HL-60 (cell line): ENCODE data around the gene XYLT1.

ENCODE experiments used
- DNase-seq, 2 experiments: peaks; one replicate each; pipeline ENCODE4 v3.0.0-alpha.2; 2010 to 2020; ENCODE audit warnings: low read depth in 1 of 2, low spot score in 1 of 2
- H3K27ac ChIP-seq: fragments of 250-450 bp; sonication (Bioruptor Pico); replicated peaks from 2 replicates; pipeline ENCODE4 v1.5.1; 2020; ENCODE audit warnings: mild to moderate bottlenecking, moderate library complexity
- H3K27me3 ChIP-seq: fragments of 250-450 bp; sonication (Bioruptor Pico); 2 replicates; pipeline ENCODE4 v1.5.1; 2021; ENCODE audit warnings: mild to moderate bottlenecking, moderate library complexity; ENCODE audit not compliant: insufficient read depth, poor library complexity, severe bottlenecking
- H3K4me3 ChIP-seq: replicated peaks from 2 replicates; pipeline ENCODE4 v1.5.1; 2011; ENCODE audit warnings: mild to moderate bottlenecking, control low read depth, low read length; ENCODE audit not compliant: insufficient read depth
- GABPA ChIP-seq: IDR thresholded peaks from 2 replicates; pipeline ENCODE4 v1.6.1; 2012; ENCODE audit warnings: low read depth
- POLR2AphosphoS5 ChIP-seq: IDR thresholded peaks from 2 replicates; pipeline ENCODE4 v1.6.1; 2012; ENCODE audit warnings: low read depth
- SPI1 ChIP-seq: IDR thresholded peaks from 2 replicates; pipeline ENCODE4 v1.6.1; 2012; ENCODE audit warnings: low read depth, mild to moderate bottlenecking, borderline replicate concordance
- TF ChIP-seq, protein P1 (sequence below): IDR thresholded peaks from one replicate; pipeline ENCODE4 v1.5.1; 2011; ENCODE audit warnings: low read length, control low read depth, inconsistent platforms; ENCODE audit not compliant: insufficient read depth
- TF ChIP-seq, protein P2 (sequence below): IDR thresholded peaks from 2 replicates; pipeline ENCODE4 v1.6.1; 2012; ENCODE audit warnings: low read depth; ENCODE audit not compliant: insufficient replicate concordance

XYLT1 gene

DNA sequence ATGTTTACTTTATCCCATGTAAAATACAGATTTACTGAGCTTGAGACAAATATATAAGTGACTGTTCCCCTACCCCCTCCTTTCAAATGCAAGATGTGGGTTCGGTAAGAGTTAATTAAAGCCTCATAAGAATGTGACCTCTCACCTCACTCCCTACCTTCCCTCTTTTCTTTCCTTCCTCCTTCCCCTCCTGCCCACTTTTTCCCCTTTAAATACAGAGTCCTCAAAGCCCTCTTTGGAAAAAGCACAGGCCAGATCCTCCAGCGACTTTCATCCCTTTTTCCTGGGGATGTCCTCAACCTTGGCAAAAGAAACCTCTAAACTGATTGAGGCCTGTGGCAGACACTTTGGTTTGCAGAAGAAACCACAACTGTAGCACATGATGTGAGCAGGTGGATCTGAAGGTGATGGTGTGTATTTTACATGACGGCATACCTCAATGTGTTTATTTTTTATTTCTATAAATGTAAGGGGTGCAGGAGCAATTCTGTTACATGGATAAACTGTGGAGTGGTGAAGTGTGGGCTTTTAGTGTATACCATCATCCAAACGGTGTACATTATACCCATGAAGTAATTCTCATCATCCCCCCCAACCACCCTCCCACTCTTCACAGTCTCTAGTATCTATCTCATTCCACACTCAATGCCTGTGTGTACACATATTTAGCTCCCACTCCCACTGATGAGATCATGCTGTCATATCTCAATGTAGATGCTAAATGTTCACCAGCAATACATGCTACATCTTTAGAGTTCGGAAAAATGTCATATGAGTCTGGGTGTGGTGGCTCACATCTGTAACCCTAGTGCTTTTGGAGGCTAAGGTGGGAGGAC lies 77.7 kb downstream of the XYLT1 start:
- no peak overlapping the region for H3K27ac ChIP-seq
- H3K27me3 ChIP-seq: no peaks in the 10 kb centered on the region
- H3K4me3 ChIP-seq: no peak overlapping the region
- TF ChIP-seq, protein P1, sequence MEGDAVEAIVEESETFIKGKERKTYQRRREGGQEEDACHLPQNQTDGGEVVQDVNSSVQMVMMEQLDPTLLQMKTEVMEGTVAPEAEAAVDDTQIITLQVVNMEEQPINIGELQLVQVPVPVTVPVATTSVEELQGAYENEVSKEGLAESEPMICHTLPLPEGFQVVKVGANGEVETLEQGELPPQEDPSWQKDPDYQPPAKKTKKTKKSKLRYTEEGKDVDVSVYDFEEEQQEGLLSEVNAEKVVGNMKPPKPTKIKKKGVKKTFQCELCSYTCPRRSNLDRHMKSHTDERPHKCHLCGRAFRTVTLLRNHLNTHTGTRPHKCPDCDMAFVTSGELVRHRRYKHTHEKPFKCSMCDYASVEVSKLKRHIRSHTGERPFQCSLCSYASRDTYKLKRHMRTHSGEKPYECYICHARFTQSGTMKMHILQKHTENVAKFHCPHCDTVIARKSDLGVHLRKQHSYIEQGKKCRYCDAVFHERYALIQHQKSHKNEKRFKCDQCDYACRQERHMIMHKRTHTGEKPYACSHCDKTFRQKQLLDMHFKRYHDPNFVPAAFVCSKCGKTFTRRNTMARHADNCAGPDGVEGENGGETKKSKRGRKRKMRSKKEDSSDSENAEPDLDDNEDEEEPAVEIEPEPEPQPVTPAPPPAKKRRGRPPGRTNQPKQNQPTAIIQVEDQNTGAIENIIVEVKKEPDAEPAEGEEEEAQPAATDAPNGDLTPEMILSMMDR: no peak
- no peak for TF ChIP-seq POLR2AphosphoS5
- no peak for TF ChIP-seq GABPA
- no peak for TF ChIP-seq SPI1
- TF ChIP-seq, protein P2, sequence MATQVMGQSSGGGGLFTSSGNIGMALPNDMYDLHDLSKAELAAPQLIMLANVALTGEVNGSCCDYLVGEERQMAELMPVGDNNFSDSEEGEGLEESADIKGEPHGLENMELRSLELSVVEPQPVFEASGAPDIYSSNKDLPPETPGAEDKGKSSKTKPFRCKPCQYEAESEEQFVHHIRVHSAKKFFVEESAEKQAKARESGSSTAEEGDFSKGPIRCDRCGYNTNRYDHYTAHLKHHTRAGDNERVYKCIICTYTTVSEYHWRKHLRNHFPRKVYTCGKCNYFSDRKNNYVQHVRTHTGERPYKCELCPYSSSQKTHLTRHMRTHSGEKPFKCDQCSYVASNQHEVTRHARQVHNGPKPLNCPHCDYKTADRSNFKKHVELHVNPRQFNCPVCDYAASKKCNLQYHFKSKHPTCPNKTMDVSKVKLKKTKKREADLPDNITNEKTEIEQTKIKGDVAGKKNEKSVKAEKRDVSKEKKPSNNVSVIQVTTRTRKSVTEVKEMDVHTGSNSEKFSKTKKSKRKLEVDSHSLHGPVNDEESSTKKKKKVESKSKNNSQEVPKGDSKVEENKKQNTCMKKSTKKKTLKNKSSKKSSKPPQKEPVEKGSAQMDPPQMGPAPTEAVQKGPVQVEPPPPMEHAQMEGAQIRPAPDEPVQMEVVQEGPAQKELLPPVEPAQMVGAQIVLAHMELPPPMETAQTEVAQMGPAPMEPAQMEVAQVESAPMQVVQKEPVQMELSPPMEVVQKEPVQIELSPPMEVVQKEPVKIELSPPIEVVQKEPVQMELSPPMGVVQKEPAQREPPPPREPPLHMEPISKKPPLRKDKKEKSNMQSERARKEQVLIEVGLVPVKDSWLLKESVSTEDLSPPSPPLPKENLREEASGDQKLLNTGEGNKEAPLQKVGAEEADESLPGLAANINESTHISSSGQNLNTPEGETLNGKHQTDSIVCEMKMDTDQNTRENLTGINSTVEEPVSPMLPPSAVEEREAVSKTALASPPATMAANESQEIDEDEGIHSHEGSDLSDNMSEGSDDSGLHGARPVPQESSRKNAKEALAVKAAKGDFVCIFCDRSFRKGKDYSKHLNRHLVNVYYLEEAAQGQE: no peak
- DNase-seq: no peak

GRCh38 chr16:17392127-17392856 lies 78.5 kb downstream of the XYLT1 start:
- no peak overlapping the region for H3K4me3 ChIP-seq
- H3K27me3 ChIP-seq: no peaks in the 10 kb centered on the region
- H3K27ac ChIP-seq: no peak overlapping the region

GRCh38 chr16:17391715-17392114 lies 79.0 kb downstream of the XYLT1 start:
- Histone ChIP-seq H3K4me3 (no peak overlapping the region), H3K27me3 (no peaks in the 10 kb centered on the region), H3K27ac (no peak overlapping the region)
- no peak for DNase-seq
- TF ChIP-seq POLR2AphosphoS5 (no peak), GABPA (no peak), SPI1 (no peak)
- TF ChIP-seq, protein P1: no peak
- TF ChIP-seq, protein P2: no peak

More at GRCh38 chr16:17392127-17392856, 78.5 kb downstream of the XYLT1 start:
- DNase-seq: no peak
- TF ChIP-seq POLR2AphosphoS5 (no peak), GABPA (no peak), SPI1 (no peak)
- TF ChIP-seq, protein P2: no peak
- TF ChIP-seq, protein P1: no peak
